SJSA1 (cell line): ENCODE measurements around the gene NCAPG2. TPM values are rescaled to one million over a fixed set of nuclear protein-coding genes. Genes with fewer than 3 reads are reported as not detected.
"Not testable (repeated sequence)": the region's sequence is repeated elsewhere in the genome, so short reads cannot be mapped to it uniquely, and the experiment has no call there.

Experiments
- DNase-seq, 2 experiments: peaks; one replicate each; pipeline ENCODE4 v3.0.0-alpha.2; 2015 to 2020; ENCODE audit warnings: low spot score in 2 of 2, low read depth in 1 of 2
- H3K27ac ChIP-seq: fragments of 250-450 bp; sonication (Bioruptor Pico); 2 replicates; pipeline ENCODE4 v1.5.1; 2020; ENCODE audit warnings: mild to moderate bottlenecking, moderate library complexity
- H3K27me3 ChIP-seq: fragments of 250-450 bp; sonication (Bioruptor Pico); replicated peaks from 2 replicates; pipeline ENCODE4 v1.5.1; 2020; ENCODE audit warnings: mild to moderate bottlenecking, moderate library complexity
- H3K36me3 ChIP-seq: fragments of 250-450 bp; sonication (Bioruptor Pico); 2 replicates; pipeline ENCODE4 v1.5.1; 2020; ENCODE audit warnings: mild to moderate bottlenecking
- H3K4me1 ChIP-seq: fragments of 250-450 bp; sonication (Bioruptor Pico); replicated peaks from 2 replicates; pipeline ENCODE4 v1.6.1; 2021; ENCODE audit warnings: mild to moderate bottlenecking
- H3K4me3 ChIP-seq: fragments of 250-450 bp; sonication (Bioruptor Pico); 2 replicates; pipeline ENCODE4 v1.5.1; 2020; ENCODE audit warnings: mild to moderate bottlenecking
- H3K9me3 ChIP-seq: fragments of 250-450 bp; sonication (Bioruptor Pico); replicated peaks from 2 replicates; pipeline ENCODE4 v1.5.1; 2020; ENCODE audit warnings: mild to moderate bottlenecking
- total RNA-seq: library from RNA; depleted of rRNA; stranded (reverse); fragments of >200 nt; shearing (Covaris generic); gene quantifications from 2 replicates; pipeline ENCODE4 v1.2.3, GENCODE V29; 2014

NCAPG2 gene
- total RNA-seq, 1 experiment from 2014 or later = 61.4 TPM

DNA sequence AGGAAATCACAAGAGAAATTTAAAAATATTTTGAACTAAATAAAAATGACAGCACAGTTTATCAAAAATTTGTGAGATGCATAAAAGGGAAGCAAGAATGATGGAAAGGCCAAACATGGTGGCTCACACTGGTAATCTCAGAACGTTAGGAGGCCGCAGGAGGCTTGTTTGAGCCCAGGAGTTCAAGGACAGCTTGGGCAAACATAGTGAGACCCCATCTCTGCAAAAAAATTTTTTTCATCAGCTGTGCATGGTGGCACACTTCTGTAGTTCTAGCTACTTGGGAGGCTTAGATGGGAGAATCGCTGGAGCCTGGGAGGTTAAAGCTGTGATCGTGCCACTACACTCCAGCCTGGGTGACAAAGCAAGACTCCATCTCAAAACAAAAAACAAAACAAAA is 62.5 kb downstream of the NCAPG2 start:
- Histone ChIP-seq H3K27ac (no peak overlapping the region), H3K36me3 (peaks cover 88% of the 10 kb centered on the region), H3K27me3 (no peaks in the 10 kb centered on the region), H3K4me3 (no peak overlapping the region), H3K9me3 (no peaks in the 10 kb centered on the region), H3K4me1 (peaks cover 2% of the 10 kb centered on the region)
- no peak for DNase-seq

DNA sequence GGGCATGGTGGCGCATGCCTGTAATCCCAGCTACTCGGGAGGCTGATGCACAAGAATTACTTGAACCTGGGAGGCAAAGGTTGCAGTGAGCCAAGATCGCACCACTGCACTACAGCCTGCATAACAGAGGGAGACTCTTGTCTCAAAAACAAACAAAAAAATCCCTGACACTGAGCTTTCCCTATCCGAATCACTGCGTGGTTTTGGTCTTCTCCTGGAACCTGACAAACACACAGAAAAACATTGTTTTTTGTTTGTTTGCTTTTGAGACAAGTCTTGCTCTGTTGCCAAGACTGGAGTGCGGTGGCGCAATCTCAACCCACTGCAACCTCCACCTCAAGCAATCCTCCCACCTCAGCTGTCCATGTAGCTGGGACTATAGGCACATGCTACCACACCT is 66.6 kb downstream of the NCAPG2 start:
- Histone ChIP-seq H3K4me3 (no peak overlapping the region), H3K27ac (no peak overlapping the region), H3K9me3 (no peaks in the 10 kb centered on the region), H3K27me3 (no peaks in the 10 kb centered on the region), H3K4me1 (no peaks in the 10 kb centered on the region), H3K36me3 (peaks cover 66% of the 10 kb centered on the region)
- no peak for DNase-seq

GRCh38 chr7:158633055-158633956 is 71.3 kb downstream of the NCAPG2 start:
- Histone ChIP-seq H3K27me3 (no peaks in the 10 kb centered on the region), H3K4me1 (0 out of 2 replicates have a peak, but pooled peaks cover 3% of the 10 kb centered on the region), H3K27ac (no peak overlapping the region), H3K4me3 (no peak overlapping the region), H3K36me3 (peaks cover 72% of the 10 kb centered on the region), H3K9me3 (no peaks in the 10 kb centered on the region)
- no peak for DNase-seq

- no peaks in the 10 kb centered on the region for H3K9me3 ChIP-seq
- H3K27ac ChIP-seq = no peak overlapping the region
- H3K27me3 ChIP-seq = no peaks in the 10 kb centered on the region
- no peak for DNase-seq
- H3K4me3 ChIP-seq = no peak overlapping the region
- H3K4me1 ChIP-seq = 0 out of 2 replicates have a peak, but pooled peaks cover 3% of the 10 kb centered on the region
- peaks cover 74% of the 10 kb centered on the region for H3K36me3 ChIP-seq
Measured at GRCh38 chr7:158631574-158632195, 72.9 kb downstream of the NCAPG2 start.

- H3K27me3 ChIP-seq, H3K27ac ChIP-seq, DNase-seq, H3K4me3 ChIP-seq, H3K9me3 ChIP-seq, H3K4me1 ChIP-seq: not testable (repeated sequence)
- peaks cover 63% of the 10 kb centered on the region for H3K36me3 ChIP-seq
Measured at GRCh38 chr7:158626289-158626688, 78.3 kb downstream of the NCAPG2 start.

DNA sequence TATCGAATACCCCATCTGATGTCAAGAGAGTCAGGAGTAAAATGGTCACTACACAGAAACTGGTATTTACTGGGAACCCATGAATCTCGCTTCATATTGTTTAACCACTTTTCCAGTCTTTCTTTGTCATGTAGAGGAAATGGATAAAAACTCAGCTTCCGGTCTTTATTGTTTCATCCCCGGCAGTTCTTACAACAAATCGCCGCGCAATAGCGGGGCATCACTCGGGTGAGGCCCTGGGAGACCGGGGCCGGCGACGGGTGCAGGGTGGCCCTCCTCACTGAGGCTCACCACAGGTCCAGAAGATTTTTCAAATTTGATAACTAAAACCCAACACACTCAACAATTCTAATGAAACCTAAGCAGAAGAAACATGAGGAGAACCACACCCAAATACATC is 81.4 kb downstream of the NCAPG2 start:
- DNase-seq = no peak
- Histone ChIP-seq H3K27ac (no peak overlapping the region), H3K4me1 (peaks cover 20% of the 10 kb centered on the region), H3K27me3 (no peaks in the 10 kb centered on the region), H3K9me3 (no peaks in the 10 kb centered on the region), H3K4me3 (no peak overlapping the region), H3K36me3 (peaks cover 47% of the 10 kb centered on the region)

- Histone ChIP-seq H3K9me3 (no peaks in the 10 kb centered on the region), H3K36me3 (peaks cover 29% of the 10 kb centered on the region), H3K27ac (no peak overlapping the region), H3K4me1 (peaks cover 43% of the 10 kb centered on the region), H3K27me3 (no peaks in the 10 kb centered on the region), H3K4me3 (no peak overlapping the region)
- no peak for DNase-seq
Measured at GRCh38 chr7:158620839-158621441, 83.7 kb downstream of the NCAPG2 start.

DNA sequence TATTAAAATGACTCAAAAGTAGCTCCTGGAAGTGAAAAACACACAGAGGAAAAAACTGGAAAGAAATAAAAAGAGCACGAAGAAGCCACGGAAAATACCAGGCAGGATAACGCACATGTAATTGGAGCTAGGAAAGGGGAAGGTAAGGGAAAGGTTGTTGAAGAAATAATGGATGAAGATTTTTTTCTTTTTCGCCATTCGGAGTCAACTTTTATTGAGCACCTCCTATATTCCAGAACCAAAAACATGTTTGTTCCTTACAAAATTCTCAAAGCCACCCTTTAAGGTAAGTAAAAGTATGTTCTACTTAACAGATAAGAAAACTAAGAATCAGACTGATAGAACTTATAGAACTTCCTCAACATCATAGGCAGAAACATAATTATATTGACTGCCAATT is 84.2 kb downstream of the NCAPG2 start:
- Histone ChIP-seq H3K4me1 (peaks cover 48% of the 10 kb centered on the region), H3K9me3 (no peaks in the 10 kb centered on the region), H3K27me3 (no peaks in the 10 kb centered on the region), H3K36me3 (peaks cover 24% of the 10 kb centered on the region), H3K4me3 (no peak overlapping the region), H3K27ac (no peak overlapping the region)
- no peak for DNase-seq

DNA sequence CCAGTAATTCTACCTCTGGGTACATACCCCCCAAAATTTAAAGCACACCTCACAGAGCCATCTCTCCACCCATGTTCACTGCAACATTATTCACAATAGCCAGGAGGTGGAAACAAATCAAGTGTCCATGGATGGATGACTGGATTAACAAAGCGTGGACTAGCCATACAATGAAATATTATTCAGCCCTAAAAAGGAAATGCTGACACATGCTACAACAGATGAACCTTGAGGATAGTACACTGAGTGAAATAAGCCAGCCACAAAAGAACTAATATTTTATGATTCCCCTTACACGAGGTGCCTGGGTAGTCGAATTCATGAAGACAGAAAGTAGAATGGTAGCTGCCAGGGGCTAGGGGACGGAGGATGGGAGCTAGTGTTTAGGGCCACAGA is 85.9 kb downstream of the NCAPG2 start:
- H3K9me3 ChIP-seq = no peaks in the 10 kb centered on the region
- H3K27me3 ChIP-seq = no peaks in the 10 kb centered on the region
- peak overlapping the region; percentile 98 for H3K27ac ChIP-seq
- peaks cover 62% of the 10 kb centered on the region for H3K4me1 ChIP-seq
- H3K4me3 ChIP-seq = no peak overlapping the region
- peaks cover 26% of the 10 kb centered on the region; the same call in 1 of the 2 replicates for H3K36me3 ChIP-seq
- DNase-seq = no peak

DNA sequence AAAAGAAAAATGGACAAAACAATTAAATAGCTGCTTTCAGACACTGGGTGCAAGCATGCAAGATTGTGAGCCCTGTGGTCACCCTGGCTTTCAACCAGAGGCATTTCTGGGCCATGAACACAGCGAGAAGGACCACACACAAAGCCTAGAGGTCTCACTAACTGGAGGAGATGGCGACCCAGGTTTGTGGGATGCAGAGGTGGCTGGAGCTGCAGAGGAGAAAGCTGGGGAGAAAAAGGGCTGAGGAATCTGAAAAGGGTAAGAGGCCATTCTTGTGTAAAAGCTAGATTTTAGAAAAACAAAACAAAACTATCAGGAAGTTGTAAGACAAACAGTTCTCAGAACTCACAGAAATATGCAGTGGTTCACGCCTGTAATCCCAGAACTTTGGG is 86.9 kb downstream of the NCAPG2 start:
- no peaks in the 10 kb centered on the region for H3K27me3 ChIP-seq
- H3K36me3 ChIP-seq = peaks cover 25% of the 10 kb centered on the region
- H3K4me1 ChIP-seq = peaks cover 62% of the 10 kb centered on the region
- peak; percentile 96 to 97 for DNase-seq
- no peaks in the 10 kb centered on the region for H3K9me3 ChIP-seq
- peak overlapping the region; percentile 98 for H3K27ac ChIP-seq
- no peak overlapping the region for H3K4me3 ChIP-seq

- H3K27ac ChIP-seq = 0 out of 2 replicates have a peak overlapping the region, but pooled peaks have one; percentile 98
- peaks cover 62% of the 10 kb centered on the region for H3K4me1 ChIP-seq
- DNase-seq = no peak
Measured at GRCh38 chr7:158616050-158616449, 88.6 kb downstream of the NCAPG2 start.

GRCh38 chr7:158614700-158615099 is 89.9 kb downstream of the NCAPG2 start:
- H3K9me3 ChIP-seq = no peaks in the 10 kb centered on the region
- H3K36me3 ChIP-seq = peaks cover 24% of the 10 kb centered on the region
- H3K27ac ChIP-seq = peak overlapping the region; percentile 42
- H3K4me3 ChIP-seq = no peak overlapping the region
- DNase-seq = peak in 1 of 2 experiments; percentile 42
- H3K27me3 ChIP-seq = no peaks in the 10 kb centered on the region
- peaks cover 57% of the 10 kb centered on the region for H3K4me1 ChIP-seq

More at GRCh38 chr7:158616050-158616449, 88.6 kb downstream of the NCAPG2 start:
- Histone ChIP-seq H3K36me3 (peaks cover 24% of the 10 kb centered on the region), H3K27me3 (no peaks in the 10 kb centered on the region), H3K9me3 (no peaks in the 10 kb centered on the region), H3K4me3 (no peak overlapping the region)

DNA sequence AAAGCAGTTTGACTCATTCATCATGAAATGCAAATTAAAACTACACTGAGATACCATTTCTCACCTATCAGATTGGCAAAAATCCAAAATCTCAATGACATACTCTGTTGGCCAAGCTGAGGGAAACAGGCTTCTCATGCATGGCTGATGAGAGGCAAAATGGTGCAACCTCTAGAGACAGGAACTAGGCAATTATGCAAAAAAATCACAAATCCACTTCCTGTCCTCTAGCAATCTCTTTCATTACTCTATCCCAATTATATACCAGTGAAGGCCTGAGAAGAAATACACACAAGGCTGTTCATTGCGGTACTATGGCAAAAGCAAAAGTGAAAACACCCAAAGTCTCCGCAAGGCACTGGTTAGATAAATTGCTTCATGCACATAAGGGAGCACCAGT is 91.1 kb downstream of the NCAPG2 start:
- no peak overlapping the region for H3K4me3 ChIP-seq
- DNase-seq = no peak
- no peaks in the 10 kb centered on the region for H3K9me3 ChIP-seq
- H3K27ac ChIP-seq = no peak overlapping the region
- peaks cover 44% of the 10 kb centered on the region for H3K4me1 ChIP-seq
- no peaks in the 10 kb centered on the region for H3K27me3 ChIP-seq
- peaks cover 17% of the 10 kb centered on the region for H3K36me3 ChIP-seq

DNA sequence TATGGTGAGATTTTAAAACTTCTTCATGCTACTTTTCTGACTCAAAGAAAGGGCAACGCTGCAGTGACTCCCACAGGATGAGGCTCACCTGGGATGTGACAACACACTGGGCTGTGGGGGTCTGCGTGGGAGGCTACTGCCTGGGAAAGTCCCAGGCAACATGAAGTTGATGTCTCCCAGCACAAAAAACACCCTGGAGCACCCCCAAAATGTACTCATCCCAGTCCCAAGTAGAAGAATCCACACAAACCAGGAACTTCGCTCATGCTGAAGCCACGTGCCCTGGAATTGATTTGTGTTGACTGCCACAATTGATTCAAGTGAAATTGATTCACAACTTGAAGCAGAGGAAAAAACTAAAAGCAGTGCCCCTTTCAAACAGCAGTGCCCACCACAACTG is 92.1 kb downstream of the NCAPG2 start:
- peaks cover 35% of the 10 kb centered on the region for H3K4me1 ChIP-seq
- H3K27ac ChIP-seq = no peak overlapping the region

More for the DNA sequence above, 92.1 kb downstream of the NCAPG2 start:
- Histone ChIP-seq H3K4me3 (no peak overlapping the region), H3K27me3 (no peaks in the 10 kb centered on the region), H3K36me3 (peaks cover 26% of the 10 kb centered on the region), H3K9me3 (no peaks in the 10 kb centered on the region)
- no peak for DNase-seq
